AG04450 (cell line): Measurements from ENCODE around the gene ADORA2A. TPM values are rescaled to one million over a fixed set of nuclear protein-coding genes. Genes with fewer than 3 reads are reported as not detected.

Experiments used
- CTCF ChIA-PET: fragments of 300-600, 350-600 bp; formaldehyde crosslinking; extraction: SDS; loops from one replicate; lab custom pipeline; 2022; ENCODE audit warnings: antibody characterized with exemption, inconsistent platforms; lab: Charles Lee
- POLR2A ChIA-PET: fragments of 350-600 bp; formaldehyde crosslinking; extraction: SDS; loops from one replicate; lab custom pipeline; 2021; ENCODE audit warnings: antibody characterized with exemption, inconsistent platforms; lab: Yijun Ruan, JAX
- DNase-seq: peaks from one replicate; pipeline ENCODE4 v3.0.0-alpha.2; 2011; ENCODE audit warnings: low read depth, low spot score
- H3K27ac ChIP-seq: one replicate; pipeline ENCODE4 v1.5.1; 2012; ENCODE audit warnings: low read depth, low read length, control low read depth
- H3K27me3 ChIP-seq: one replicate; pipeline ENCODE4 v1.6.0; 2012; ENCODE audit warnings: low read length; ENCODE audit not compliant: control insufficient read depth, insufficient read depth
- H3K4me3 ChIP-seq: 2 replicates; pipeline ENCODE4 v1.5.1; 2011; ENCODE audit warnings: mild to moderate bottlenecking, low read depth, low read length, control low read depth
- H3K9me3 ChIP-seq: 2 replicates; pipeline ENCODE4 v1.5.1; 2012; ENCODE audit warnings: low read length; ENCODE audit not compliant: control insufficient read depth, insufficient read depth
- polyA plus RNA-seq: library from polyadenylated mRNA; depleted of rRNA; stranded (reverse); fragments of >200 nt; gene quantifications from 2 replicates; pipeline ENCODE4 v1.2.3, GENCODE V29; 2011
- TF ChIP-seq, protein P1 (sequence below): IDR thresholded peaks from 2 replicates; pipeline ENCODE4 v1.5.1; 2011; ENCODE audit warnings: low read depth, low read length, control low read depth, inconsistent platforms

ADORA2A gene
- polyA plus RNA-seq, 1 experiment: 0.19 TPM

DNA sequence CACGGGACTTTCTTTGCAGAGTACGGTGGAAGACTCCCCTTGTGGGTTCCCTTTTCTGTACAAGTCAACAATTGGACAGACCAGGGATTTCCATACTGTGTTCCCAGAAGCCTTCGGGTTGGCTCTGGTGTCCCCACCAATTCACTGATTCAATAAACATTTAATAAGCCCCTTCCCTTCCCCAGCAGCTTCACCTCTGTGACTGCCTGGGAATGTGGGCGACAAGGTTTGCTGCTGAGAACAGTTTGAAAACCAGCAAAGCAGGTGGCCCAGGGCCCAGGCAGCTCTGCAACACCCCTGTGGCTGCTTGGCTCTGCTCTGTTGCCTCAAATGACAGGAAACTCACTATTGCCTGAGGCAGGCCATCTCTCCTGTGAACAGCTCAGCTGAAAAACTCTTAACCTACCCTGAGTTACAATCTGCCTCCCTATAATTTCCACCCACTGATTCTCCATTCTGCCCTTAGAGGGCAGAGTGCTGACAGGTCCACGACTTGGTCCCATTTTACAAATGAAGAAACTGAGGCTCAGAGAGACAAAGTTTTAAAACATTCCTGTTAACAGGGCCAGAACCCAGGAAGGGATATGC is 10.4 kb downstream of the ADORA2A start:
- CTCF ChIA-PET: interaction anchor here (1.2 kb wide), 1 partner anchor 18 kb away, joined by 3 read pairs; no protein-coding TSS in a partner anchor
- DNase-seq: no peak
- POLR2A ChIA-PET: no interaction called here

DNA sequence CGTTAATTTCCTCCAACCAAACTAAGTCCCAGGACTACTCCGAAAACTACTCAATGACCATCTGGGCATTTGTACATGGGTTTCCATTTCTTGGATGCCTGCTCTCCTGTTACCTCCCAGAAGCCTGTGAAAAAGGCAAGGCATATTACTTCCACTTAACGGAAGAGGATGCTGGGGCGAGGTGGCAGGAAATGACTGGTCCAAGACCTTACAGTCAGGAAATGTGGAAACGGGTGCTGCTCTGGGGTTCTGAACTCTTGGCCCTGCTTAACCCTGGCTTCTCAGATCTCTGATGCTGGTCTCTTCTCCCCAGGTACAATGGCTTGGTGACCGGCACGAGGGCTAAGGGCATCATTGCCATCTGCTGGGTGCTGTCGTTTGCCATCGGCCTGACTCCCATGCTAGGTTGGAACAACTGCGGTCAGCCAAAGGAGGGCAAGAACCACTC is 12.9 kb downstream of the ADORA2A start:
- POLR2A ChIA-PET: no interaction called here
- DNase-seq: no peak
- H3K4me3 ChIP-seq: no peak overlapping the region
- CTCF ChIA-PET: no interaction called here
- H3K9me3 ChIP-seq: no peaks in the 10 kb centered on the region; the same call in 1 of the 2 replicates
- no peak overlapping the region for H3K27ac ChIP-seq
- TF ChIP-seq, protein P1, sequence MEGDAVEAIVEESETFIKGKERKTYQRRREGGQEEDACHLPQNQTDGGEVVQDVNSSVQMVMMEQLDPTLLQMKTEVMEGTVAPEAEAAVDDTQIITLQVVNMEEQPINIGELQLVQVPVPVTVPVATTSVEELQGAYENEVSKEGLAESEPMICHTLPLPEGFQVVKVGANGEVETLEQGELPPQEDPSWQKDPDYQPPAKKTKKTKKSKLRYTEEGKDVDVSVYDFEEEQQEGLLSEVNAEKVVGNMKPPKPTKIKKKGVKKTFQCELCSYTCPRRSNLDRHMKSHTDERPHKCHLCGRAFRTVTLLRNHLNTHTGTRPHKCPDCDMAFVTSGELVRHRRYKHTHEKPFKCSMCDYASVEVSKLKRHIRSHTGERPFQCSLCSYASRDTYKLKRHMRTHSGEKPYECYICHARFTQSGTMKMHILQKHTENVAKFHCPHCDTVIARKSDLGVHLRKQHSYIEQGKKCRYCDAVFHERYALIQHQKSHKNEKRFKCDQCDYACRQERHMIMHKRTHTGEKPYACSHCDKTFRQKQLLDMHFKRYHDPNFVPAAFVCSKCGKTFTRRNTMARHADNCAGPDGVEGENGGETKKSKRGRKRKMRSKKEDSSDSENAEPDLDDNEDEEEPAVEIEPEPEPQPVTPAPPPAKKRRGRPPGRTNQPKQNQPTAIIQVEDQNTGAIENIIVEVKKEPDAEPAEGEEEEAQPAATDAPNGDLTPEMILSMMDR: no peak
- H3K27me3 ChIP-seq: no peaks in the 10 kb centered on the region

More for the DNA sequence above, 10.4 kb downstream of the ADORA2A start:
- H3K4me3 ChIP-seq: no peak overlapping the region
- TF ChIP-seq, protein P1: 0 out of 2 replicates have a peak, but pooled peaks have one; percentile 19
- peaks cover 3% of the 10 kb centered on the region; the same call in 1 of the 2 replicates for H3K9me3 ChIP-seq
- no peak overlapping the region for H3K27ac ChIP-seq
- no peaks in the 10 kb centered on the region for H3K27me3 ChIP-seq

DNA sequence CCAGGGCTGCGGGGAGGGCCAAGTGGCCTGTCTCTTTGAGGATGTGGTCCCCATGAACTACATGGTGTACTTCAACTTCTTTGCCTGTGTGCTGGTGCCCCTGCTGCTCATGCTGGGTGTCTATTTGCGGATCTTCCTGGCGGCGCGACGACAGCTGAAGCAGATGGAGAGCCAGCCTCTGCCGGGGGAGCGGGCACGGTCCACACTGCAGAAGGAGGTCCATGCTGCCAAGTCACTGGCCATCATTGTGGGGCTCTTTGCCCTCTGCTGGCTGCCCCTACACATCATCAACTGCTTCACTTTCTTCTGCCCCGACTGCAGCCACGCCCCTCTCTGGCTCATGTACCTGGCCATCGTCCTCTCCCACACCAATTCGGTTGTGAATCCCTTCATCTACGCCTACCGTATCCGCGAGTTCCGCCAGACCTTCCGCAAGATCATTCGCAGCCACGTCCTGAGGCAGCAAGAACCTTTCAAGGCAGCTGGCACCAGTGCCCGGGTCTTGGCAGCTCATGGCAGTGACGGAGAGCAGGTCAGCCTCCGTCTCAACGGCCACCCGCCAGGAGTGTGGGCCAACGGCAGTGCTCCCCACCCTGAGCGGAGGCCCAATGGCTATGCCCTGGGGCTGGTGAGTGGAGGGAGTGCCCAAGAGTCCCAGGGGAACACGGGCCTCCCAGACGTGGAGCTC is 13.5 kb downstream of the ADORA2A start:
- no peaks in the 10 kb centered on the region; the same call in 1 of the 2 replicates for H3K9me3 ChIP-seq
- no peak overlapping the region for H3K4me3 ChIP-seq
- no peak overlapping the region for H3K27ac ChIP-seq
- TF ChIP-seq, protein P1: no peak
- DNase-seq: no peak
- no peaks in the 10 kb centered on the region for H3K27me3 ChIP-seq
- CTCF ChIA-PET: interaction anchor here (0.5 kb wide), 1 partner anchor 33 kb away, joined by 4 read pairs; no protein-coding TSS in a partner anchor
- POLR2A ChIA-PET: no interaction called here

DNA sequence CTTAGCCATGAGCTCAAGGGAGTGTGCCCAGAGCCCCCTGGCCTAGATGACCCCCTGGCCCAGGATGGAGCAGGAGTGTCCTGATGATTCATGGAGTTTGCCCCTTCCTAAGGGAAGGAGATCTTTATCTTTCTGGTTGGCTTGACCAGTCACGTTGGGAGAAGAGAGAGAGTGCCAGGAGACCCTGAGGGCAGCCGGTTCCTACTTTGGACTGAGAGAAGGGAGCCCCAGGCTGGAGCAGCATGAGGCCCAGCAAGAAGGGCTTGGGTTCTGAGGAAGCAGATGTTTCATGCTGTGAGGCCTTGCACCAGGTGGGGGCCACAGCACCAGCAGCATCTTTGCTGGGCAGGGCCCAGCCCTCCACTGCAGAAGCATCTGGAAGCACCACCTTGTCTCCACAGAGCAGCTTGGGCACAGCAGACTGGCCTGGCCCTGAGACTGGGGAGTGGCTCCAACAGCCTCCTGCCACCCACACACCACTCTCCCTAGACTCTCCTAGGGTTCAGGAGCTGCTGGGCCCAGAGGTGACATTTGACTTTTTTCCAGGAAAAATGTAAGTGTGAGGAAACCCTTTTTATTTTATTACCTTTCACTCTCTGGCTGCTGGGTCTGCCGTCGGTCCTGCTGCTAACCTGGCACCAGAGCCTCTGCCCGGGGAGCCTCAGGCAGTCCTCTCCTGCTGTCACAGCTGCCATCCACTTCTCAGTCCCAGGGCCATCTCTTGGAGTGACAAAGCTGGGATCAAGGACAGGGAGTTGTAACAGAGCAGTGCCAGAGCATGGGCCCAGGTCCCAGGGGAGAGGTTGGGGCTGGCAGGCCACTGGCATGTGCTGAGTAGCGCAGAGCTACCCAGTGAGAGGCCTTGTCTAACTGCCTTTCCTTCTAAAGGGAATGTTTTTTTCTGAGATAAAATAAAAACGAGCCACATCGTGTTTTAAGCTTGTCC is 14.3 kb downstream of the ADORA2A start:
- TF ChIP-seq, protein P1: no peak
- no peak for DNase-seq
- Histone ChIP-seq H3K4me3 (no peak overlapping the region), H3K9me3 (no peaks in the 10 kb centered on the region; the same call in 1 of the 2 replicates), H3K27ac (no peak overlapping the region), H3K27me3 (no peaks in the 10 kb centered on the region)
- CTCF ChIA-PET: interaction anchor here (0.5 kb wide), 1 partner anchor 32 kb away, joined by 4 read pairs; no protein-coding TSS in a partner anchor
- POLR2A ChIA-PET: no interaction called here
